ENCODE data around the gene GCNA.
"Not testable (repeated sequence)": the region's sequence is repeated elsewhere in the genome, so short reads cannot be mapped to it uniquely, and the experiment has no call there.

GCNA gene

DNA sequence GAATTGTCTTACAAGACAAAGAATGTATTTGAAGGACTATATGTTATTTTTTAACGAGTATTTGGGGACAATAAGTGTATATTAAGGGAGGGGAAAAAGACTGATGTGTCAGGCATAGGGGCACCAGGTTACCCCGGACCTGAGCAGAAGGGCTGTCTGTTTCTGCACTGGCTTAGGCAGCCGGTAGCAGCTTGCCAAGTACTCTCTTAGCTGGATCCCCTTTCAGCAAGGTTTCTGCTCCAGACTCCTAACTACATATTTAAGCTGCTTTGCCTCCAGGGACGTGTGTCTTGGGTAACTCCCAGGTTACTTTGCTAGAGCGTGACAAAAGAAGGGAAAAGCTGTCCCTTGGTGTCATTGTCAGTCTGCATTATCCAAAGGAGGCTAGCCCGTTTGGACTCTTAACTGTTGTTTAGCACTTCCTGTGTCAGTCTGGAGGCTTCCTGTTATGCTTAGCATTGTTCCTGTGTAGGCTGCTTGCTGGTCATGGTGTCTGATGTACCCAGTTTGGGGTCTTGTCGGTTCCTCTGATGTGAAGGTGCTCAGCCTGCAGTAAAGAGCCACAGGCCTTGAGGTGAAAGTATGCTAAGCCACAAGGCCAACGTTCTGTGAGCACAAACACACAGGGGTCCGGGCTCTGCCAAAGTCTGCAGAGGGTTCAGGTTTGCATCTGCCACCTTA is 28.4 kb downstream of the GCNA start:
- no peak overlapping the region for H3K27ac ChIP-seq
- TF ChIP-seq, protein P1, sequence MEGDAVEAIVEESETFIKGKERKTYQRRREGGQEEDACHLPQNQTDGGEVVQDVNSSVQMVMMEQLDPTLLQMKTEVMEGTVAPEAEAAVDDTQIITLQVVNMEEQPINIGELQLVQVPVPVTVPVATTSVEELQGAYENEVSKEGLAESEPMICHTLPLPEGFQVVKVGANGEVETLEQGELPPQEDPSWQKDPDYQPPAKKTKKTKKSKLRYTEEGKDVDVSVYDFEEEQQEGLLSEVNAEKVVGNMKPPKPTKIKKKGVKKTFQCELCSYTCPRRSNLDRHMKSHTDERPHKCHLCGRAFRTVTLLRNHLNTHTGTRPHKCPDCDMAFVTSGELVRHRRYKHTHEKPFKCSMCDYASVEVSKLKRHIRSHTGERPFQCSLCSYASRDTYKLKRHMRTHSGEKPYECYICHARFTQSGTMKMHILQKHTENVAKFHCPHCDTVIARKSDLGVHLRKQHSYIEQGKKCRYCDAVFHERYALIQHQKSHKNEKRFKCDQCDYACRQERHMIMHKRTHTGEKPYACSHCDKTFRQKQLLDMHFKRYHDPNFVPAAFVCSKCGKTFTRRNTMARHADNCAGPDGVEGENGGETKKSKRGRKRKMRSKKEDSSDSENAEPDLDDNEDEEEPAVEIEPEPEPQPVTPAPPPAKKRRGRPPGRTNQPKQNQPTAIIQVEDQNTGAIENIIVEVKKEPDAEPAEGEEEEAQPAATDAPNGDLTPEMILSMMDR (conservative IDR thresholded peaks at IDR 0.05): no peak
- TF ChIP-seq ZFX (IDR thresholded peaks at IDR 0.05): no peak

DNA sequence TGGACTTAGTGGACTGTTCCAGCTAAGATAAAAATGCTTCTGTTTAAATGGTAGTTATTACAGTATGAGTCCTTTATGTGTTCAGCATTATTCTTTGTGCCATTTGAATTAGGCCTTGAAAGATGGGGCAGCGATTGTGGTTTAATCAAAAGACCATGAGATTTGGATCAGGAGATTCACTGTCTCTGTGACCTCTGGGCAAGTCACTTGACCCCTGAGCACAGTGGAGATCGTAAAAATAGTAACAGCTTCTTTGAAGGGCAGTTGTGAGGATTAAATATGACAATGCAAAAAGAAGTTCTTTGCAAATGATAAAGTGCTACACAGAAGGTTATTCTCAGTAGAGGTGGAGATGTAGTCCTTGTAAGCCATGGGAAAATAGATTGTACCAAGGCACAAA is 29.3 kb downstream of the GCNA start:
- no peak overlapping the region for H3K27ac ChIP-seq

DNA sequence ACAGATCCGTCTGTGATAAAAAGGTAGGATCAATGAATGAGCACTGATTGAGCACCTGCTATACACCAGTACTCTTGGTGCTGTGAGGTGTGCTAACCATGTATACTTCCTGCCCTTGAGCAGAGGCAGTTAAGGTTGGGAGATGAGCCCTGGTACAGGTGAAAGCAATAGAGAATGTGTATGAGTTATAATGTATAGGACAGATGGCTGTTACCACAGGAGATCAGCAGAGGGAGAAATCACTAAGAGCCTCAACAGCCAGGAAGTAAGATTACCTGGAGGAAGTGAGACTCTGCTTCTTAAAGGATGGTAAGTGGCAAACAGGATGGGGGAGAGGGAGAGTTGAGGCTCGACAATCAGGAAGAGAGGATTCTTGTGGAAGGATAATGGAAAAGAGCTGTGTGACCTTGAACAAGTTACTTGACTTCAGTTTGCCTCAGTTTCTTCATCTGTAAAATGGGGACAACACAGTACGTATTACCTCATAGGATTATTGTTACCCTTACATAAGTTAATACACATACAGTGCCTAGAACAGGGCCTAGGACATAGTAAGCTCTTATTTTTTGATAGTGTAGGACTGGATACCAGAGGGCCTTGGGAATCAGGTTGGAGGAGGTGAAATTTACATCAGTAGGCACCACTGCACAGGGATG is 31.0 kb downstream of the GCNA start:
- TF ChIP-seq, protein P1 (conservative IDR thresholded peaks at IDR 0.05): no peak
- TF ChIP-seq ZFX (IDR thresholded peaks at IDR 0.05): no peak
- no peak overlapping the region for H3K27ac ChIP-seq

More for the DNA sequence above, 29.3 kb downstream of the GCNA start:
- no peak for TF ChIP-seq ZFX (IDR thresholded peaks at IDR 0.05)
- TF ChIP-seq, protein P1 (conservative IDR thresholded peaks at IDR 0.05): no peak

DNA sequence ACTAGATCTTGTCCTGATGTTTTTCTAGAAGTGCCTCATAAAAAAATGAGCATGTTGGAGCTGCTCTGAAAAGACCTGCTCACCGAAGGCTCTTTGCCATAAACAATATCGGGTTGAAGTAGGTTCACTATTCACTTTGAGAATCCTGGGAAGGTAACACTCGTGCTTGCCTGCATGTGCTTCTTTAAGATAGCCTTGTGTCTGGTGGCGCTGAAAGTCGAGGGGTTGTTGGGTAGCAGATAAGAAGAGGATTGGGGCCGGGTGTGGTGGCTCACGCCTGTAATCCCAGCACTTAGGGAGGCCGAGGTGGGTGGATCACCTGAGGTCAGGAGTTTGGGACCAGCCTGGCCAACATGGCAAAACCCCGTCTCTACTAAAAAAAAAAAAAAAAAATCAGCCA is 33.5 kb downstream of the GCNA start:
- H3K27ac ChIP-seq: not testable (repeated sequence)

DNA sequence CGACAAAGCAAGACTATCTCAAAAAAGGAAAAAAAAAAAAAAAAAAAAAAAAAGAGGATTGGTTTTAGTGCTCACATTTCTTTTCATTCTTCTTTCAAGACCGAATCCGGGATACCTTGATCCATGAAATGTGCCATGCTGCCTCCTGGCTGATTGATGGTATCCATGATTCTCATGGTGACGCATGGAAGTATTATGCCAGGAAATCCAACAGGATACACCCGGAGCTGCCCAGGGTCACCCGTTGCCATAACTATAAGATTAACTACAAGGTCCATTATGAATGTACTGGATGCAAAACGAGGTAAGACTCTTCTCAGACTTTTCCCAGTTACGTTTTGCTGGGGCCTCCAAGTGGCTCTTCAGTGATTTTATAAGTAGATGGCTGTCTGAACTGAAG is 34.0 kb downstream of the GCNA start:
- H3K27ac ChIP-seq: no peak overlapping the region
- no peak for TF ChIP-seq ZFX (IDR thresholded peaks at IDR 0.05)
- TF ChIP-seq, protein P1 (conservative IDR thresholded peaks at IDR 0.05): no peak

DNA sequence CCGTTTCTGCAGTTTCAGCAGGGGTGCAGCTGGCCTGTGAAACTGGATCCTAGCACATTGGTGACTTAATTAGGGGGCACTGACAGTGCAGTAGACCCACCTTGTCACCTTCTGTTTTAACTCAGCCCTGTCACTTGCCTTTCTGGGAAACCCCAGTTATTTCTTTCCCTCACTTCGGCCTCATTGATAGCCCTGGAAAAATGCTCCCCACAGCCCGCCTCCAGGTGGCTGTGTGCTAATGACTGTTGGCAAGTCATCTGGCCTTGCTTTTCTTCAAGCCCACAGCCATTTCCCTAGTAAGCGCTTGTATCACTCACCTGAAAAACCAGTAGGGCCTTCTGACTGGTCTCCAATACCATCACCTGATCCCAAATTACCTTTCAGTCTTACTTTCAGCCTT is 36.8 kb downstream of the GCNA start:
- H3K27ac ChIP-seq: no peak overlapping the region
- no peak for TF ChIP-seq ZFX (IDR thresholded peaks at IDR 0.05)
- TF ChIP-seq, protein P1 (conservative IDR thresholded peaks at IDR 0.05): no peak

DNA sequence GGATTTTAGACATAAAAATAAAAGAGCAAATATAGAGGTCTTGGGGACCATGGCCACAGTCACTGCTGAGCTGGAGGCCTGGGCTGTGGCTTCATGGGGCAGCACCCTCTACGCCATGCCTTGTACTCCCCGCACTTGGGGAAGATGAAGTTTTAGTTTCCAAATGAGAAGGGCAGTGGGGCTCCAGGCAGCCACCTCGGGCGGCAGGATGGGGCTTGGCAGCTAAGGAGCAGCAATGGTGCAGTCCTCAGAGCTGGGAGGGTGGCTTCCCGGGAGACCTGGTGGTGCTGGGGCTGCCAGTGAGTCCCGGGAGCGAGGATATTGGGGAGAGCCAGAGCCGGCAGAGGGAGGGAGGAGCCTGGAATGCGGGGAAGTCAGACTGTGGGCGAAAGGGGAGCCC is 37.7 kb downstream of the GCNA start:
- H3K27ac ChIP-seq: no peak overlapping the region
- TF ChIP-seq, protein P1 (conservative IDR thresholded peaks at IDR 0.05): no peak
- TF ChIP-seq ZFX (IDR thresholded peaks at IDR 0.05): no peak
